K562 (cell line): ENCODE measurements around the gene TRIM32. TPM values are rescaled to one million over a fixed set of nuclear protein-coding genes. Genes with fewer than 3 reads are reported as not detected.

Experiments
- ATAC-seq: fragments of 200-7000 bp; cut with Tn5 transposase; 3 replicates; pipeline ENCODE4 v1.9.1; 2020; ENCODE audit warnings: moderate library complexity
- BruUV-seq: library from RNA; stranded (reverse); fragments of 400-500 nt; replicated peaks from 2 replicates; lab custom pipeline; 2021; lab: Mats Ljungman, UMichigan
- CTCF ChIA-PET: fragments of 300-600 bp; formaldehyde crosslinking; extraction: SDS; loops from one replicate; lab custom pipeline; 2021; ENCODE audit warnings: low intra/inter-chr PET ratio; lab: Yijun Ruan, JAX
- POLR2A ChIA-PET: fragments of 300-600, 350-650 bp; sonication (Branson Sonifier 250); formaldehyde crosslinking; extraction: SDS; loops from one replicate; lab custom pipeline; 2021; ENCODE audit warnings: antibody characterized with exemption, inconsistent platforms; lab: Yijun Ruan, JAX
- DNase-seq, 4 experiments: peaks; one replicate each; pipeline versions ENCODE4 v3.0.0 to v3.0.0-alpha.2; 2011 to 2018; ENCODE audit warnings: low spot score in 3 of 4, mixed read lengths in 3 of 4; ENCODE audit errors: extremely low read depth in 1 of 4
- FAIRE-seq: peaks from 2 replicates; lab custom pipeline; 2011; peaks lifted over from hg19 to GRCh38; lab: Jason Lieb, UNC
- H2AFZ ChIP-seq: 2 replicates; pipeline ENCODE4 v1.6.0; 2011; ENCODE audit warnings: low read depth, low read length, control low read depth, inconsistent platforms
- H3K27ac ChIP-seq: fragments of 200-600 bp; 3 replicates; pipeline ENCODE4 v1.8.0; 2011; ENCODE audit warnings: low read depth, mild to moderate bottlenecking, control low read depth, inconsistent platforms, low read length, moderate library complexity, mixed read lengths; ENCODE audit errors: extremely low read depth
- H3K27me3 ChIP-seq, 2 experiments: fragments of 300-600 bp in 1 of 2; 2 replicates in 1 of 2; 3 replicates in 1 of 2; pipeline versions ENCODE4 v1.6.0 to v1.8.0; 2011; ENCODE audit warnings: inconsistent platforms in 2 of 2, low read length in 2 of 2, mild to moderate bottlenecking in 1 of 2, mixed read lengths in 1 of 2, moderate library complexity in 1 of 2; ENCODE audit not compliant: control insufficient read depth in 2 of 2, insufficient read depth in 2 of 2
- H3K36me3 ChIP-seq: fragments of 300-600 bp; 3 replicates; pipeline ENCODE4 v1.8.0; 2011; ENCODE audit warnings: mild to moderate bottlenecking, low read length, inconsistent platforms; ENCODE audit not compliant: control insufficient read depth, insufficient read depth
- H3K4me1 ChIP-seq, 2 experiments: fragments of 200-600 bp in 1 of 2; replicated peaks in 1 of 2; 2 replicates in 1 of 2; 3 replicates in 1 of 2; pipeline versions ENCODE4 v1.5.1 to v1.8.0; 2011; ENCODE audit warnings: inconsistent platforms in 2 of 2, low read length in 2 of 2, mild to moderate bottlenecking in 1 of 2, mixed read lengths in 1 of 2, moderate library complexity in 1 of 2; ENCODE audit not compliant: control insufficient read depth in 2 of 2, insufficient read depth in 2 of 2
- H3K4me2 ChIP-seq: 2 replicates; pipeline ENCODE4 v1.6.1; 2011; ENCODE audit warnings: low read length, control low read depth, inconsistent platforms, mixed read lengths; ENCODE audit not compliant: insufficient read depth
- H3K4me3 ChIP-seq: fragments of 200-600 bp; sonication (generic), shearing (Covaris generic); 2 replicates; pipeline ENCODE4 v1.5.1; 2016; ENCODE audit warnings: control low read depth, inconsistent platforms
- H3K79me2 ChIP-seq: fragments of 200-600 bp; 3 replicates; pipeline ENCODE4 v1.8.0; 2011; ENCODE audit warnings: low read length, inconsistent platforms; ENCODE audit not compliant: control insufficient read depth, insufficient read depth
- H3K9ac ChIP-seq, 2 experiments: 2 replicates each; pipeline versions ENCODE4 v1.6.0 to v1.6.1; 2011; ENCODE audit warnings: low read depth in 2 of 2, low read length in 2 of 2, control low read depth in 1 of 2, inconsistent platforms in 1 of 2, mild to moderate bottlenecking in 1 of 2, mixed read lengths in 1 of 2; ENCODE audit not compliant: insufficient read depth in 1 of 2
- H3K9me1 ChIP-seq: one replicate; pipeline ENCODE4 v1.6.0; 2011; ENCODE audit warnings: inconsistent platforms, mild to moderate bottlenecking, low read length, moderate library complexity; ENCODE audit not compliant: control insufficient read depth, insufficient read depth
- H3K9me3 ChIP-seq: replicated peaks from 2 replicates; pipeline ENCODE4 v1.5.1; 2011; ENCODE audit warnings: low read depth, low read length, inconsistent platforms; ENCODE audit not compliant: control insufficient read depth, insufficient read depth
- H4K20me1 ChIP-seq: replicated peaks from 2 replicates; pipeline ENCODE4 v1.6.1; 2011; ENCODE audit warnings: low read length, inconsistent platforms, mixed read lengths; ENCODE audit not compliant: control insufficient read depth, insufficient read depth
- HSF4 ChIP-seq: fragments of 250-450 bp; sonication (Bioruptor Pico); IDR thresholded peaks from 2 replicates; pipeline ENCODE4 v2.1.2; 2022; ENCODE audit warnings: mild to moderate bottlenecking, moderate library complexity, borderline replicate concordance
- NCOA6 ChIP-seq: fragments of 450-650 bp; IDR thresholded peaks from 2 replicates; pipeline ENCODE4 v1.6.1; 2017; ENCODE audit warnings: mild to moderate bottlenecking
- NR3C1 ChIP-seq: sonication (generic); formaldehyde crosslinking; IDR thresholded peaks from 2 replicates; pipeline ENCODE4 v1.8.1; 2022; ENCODE audit warnings: missing genetic modification reagents
- PHB ChIP-seq: fragments of 250-450 bp; sonication (Bioruptor Pico); IDR thresholded peaks from 2 replicates; pipeline ENCODE4 v1.5.0; 2021
- POLR2G ChIP-seq: fragments of 200-400 bp; formaldehyde crosslinking; IDR thresholded peaks from 2 replicates; pipeline ENCODE4 v1.6.1; 2017; ENCODE audit warnings: low read depth, mild to moderate bottlenecking, antibody characterized with exemption, low read length, moderate library complexity
- SMC3 ChIP-seq: conservative IDR thresholded peaks from 2 replicates; pipeline ENCODE4 v1.6.1; 2011; ENCODE audit warnings: low read depth, low read length, improper control_type of control experiment; ENCODE audit not compliant: insufficient read depth
- ZNF274 ChIP-seq: IDR thresholded peaks from 2 replicates; pipeline ENCODE4 v1.6.1; 2011; ENCODE audit warnings: low read depth, mild to moderate bottlenecking, low read length, moderate library complexity, borderline replicate concordance
- ZNF311 ChIP-seq: fragments of 250-450 bp; sonication (Bioruptor Pico); IDR thresholded peaks from 2 replicates; pipeline ENCODE4 v1.4.0; 2020; ENCODE audit warnings: mild to moderate bottlenecking, moderate library complexity
- WGBS: fragments of 100-300 bp; shearing (Covaris generic); methylation state at CpG from one replicate; pipeline ENCODE4 v1.1.6; 2016; ENCODE audit warnings: low coverage, mixed read lengths; ENCODE audit not compliant: insufficient coverage; ENCODE audit errors: missing lambda C conversion rate; 5-methylcytosine and 5-hydroxymethylcytosine counted together
- in situ Hi-C: fragments of 300-500 bp; cut with MboI; formaldehyde crosslinking; loops from 4 replicates; pipeline ENCODE4 v1.15.0; 2018; ENCODE audit warnings: inconsistent platforms, mixed read lengths
- intact Hi-C: fragments of 100-400 bp; cut with micrococcal nuclease; formaldehyde crosslinking; loops from 2 replicates; pipeline ENCODE4 v1.14.2; 2022
- polyA plus RNA-seq, 8 experiments: library from polyadenylated mRNA; depleted of rRNA in 4 of 8; stranded (reverse) in 5 of 8; unstranded in 3 of 8; fragments of >200 nt; fragmentation: Nextera tagmentation in 2 of 8; fragmentation: Illumina TruSeq in 1 of 8; extraction: Ambion mirVana in 2 of 8; extraction: Trizol in 1 of 8; gene quantifications; 2 replicates each; pipeline versions ENCODE4 v1.2.1 to v1.2.3, GENCODE V29; 2011 to 2014; ENCODE audit warnings: inconsistent platforms in 1 of 8, missing spikeins in 1 of 8
- total RNA-seq, 7 experiments: library from RNA; depleted of rRNA in 6 of 7; stranded (reverse); fragments of >200 nt in 6 of 7; fragmentation: Illumina TruSeq in 2 of 7; extraction: Trizol in 2 of 7; gene quantifications; 2 replicates each; pipeline versions ENCODE4 v1.2.1 to v1.2.3, GENCODE V29; 2011 to 2021; ENCODE audit warnings: low replicate concordance in 1 of 7
- TF ChIP-seq, protein P1 (sequence below): fragments of 250-450 bp; sonication (Bioruptor Pico); IDR thresholded peaks from 2 replicates; pipeline ENCODE4 v1.5.0; 2021; ENCODE audit warnings: mild to moderate bottlenecking, moderate library complexity

The TRIM32 gene
- total and polyA plus RNA-seq, 9 of the 15 experiments (the other 6 are each of a cell fraction or from before 2014, with no cell fraction given): 3.5 to 9.4 (median 5.9) TPM

DNA sequence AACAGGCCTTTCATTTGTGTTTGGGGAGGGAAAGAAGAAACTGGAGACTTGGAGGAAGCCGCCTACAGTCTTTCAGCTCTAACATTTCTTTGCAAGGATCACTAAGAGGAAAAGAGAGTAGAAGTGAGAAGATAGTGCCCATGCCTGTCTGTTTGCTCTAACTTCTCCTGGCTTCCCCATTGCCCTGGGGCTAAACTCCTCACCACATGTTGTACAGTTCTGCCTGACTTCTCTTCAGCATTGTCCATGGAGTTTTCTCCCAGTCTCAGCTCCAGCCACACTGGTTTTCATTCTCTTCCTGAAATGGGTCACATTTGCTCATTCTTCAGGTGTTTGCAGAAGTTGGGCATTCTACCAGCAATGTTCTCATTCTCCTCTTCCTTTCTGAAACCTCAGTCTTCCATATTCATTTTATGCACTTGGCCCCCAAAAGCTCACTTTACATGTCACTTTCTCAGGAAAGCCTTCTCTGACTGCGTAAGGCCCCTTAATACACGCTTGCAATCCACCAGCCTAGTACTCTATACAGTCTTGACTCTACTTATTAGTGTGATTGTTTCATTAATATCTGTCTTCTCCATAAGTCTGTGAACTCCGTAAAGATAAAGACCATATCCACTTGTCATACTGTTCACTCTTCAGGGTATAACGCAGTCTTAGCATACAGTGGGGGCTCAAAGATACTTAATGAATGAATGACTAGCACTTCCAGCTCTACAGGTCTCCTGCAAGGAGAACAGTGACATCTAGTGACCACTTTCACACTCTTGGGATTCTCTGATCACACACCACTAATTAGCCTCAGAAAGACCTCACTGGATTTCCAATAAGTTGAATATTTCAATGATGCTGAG lies 40.2 kb upstream of the TRIM32 start (continued):
- 0 out of 2 replicates have a peak, but pooled peaks have one; percentile 19 for TF ChIP-seq SMC3

DNA sequence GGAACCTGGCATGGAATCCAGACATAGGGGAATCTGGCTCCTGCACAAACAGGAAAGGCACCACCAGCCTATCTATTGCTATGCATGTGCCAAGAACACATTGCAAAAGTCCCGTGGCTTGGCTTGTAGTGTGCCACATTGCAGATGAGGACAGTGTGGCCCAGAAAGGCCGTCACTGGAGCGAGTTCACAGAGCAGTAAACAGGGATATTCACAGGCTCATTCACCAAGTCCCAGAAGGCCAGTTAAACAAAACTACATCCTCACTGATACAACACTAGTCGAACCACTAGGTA lies 39.6 kb upstream of the TRIM32 start:
- TF ChIP-seq PHB (CRISPR knock-in tag) (no peak), NCOA6 (no peak), NR3C1 (CRISPR knock-in tag) (no peak), ZNF274 (no peak), HSF4 (CRISPR knock-in tag) (no peak), ZNF311 (CRISPR knock-in tag) (no peak), POLR2G (no peak)
- TF ChIP-seq, protein P1, sequence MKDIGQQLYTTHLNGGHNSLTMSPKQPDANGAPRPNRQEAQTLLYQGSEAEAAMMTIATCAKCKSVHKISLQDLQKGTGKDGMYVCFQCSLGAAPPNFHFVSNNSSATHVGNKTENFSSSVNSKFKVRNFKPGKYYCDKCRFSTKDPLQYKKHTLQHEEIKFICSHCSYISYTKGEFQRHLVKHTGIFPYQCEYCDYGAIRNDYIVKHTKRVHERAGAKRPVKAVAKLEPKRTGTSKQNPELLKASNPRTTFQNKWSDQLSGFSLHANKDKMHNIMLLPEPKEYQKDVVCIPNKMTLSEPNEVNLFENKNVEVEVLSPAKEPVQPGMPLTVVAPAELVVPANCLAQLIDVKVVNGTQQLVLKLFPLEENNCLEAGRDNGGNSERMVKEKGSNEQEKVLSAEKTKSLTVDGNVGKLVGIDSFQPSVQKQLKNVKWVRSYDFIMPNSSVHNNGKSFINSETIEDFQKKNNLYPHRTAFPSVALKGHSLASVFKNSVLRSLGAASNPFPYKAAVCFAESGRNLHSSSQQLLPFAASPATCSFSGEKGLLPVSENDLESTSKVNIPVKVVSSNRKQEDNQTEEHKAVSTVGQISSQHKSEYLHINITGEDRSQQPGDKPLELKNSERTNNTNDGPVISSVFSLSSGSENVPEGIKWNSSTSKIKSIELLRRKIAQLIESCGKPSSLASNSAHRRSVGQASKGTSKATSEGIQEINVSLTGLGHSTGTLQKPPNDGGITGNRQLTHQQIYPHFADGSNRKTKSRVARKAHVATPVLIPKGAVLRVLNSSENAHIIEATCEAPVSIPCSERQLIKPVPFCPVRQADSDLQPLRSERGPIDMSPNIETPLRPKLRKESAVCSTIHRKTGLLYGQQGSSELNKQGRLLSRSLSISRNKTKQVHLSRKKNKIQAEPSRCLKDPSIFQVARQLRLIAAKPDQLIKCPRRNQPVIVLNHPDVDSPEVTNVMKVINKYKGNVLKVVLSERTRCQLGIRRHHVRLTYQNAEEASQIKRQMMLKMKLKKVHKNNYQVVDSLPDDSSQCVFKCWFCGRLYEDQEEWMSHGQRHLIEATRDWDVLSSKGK (CRISPR knock-in tag): no peak
- Histone ChIP-seq H3K27me3 (no peaks in the 10 kb centered on the region), H3K4me1 (no peaks in the 10 kb centered on the region), H3K36me3 (no peaks in the 10 kb centered on the region), H3K9me3 (no peaks in the 10 kb centered on the region), H3K9ac (no peak overlapping the region), H3K9me1 (no peaks in the 10 kb centered on the region), H3K27ac (no peak overlapping the region), H4K20me1 (no peaks in the 10 kb centered on the region), H3K4me2 (no peak overlapping the region), H3K4me3 (no peak overlapping the region), H2AFZ (no peak overlapping the region), H3K79me2 (no peaks in the 10 kb centered on the region)
- in situ Hi-C loops (no loop called here), intact Hi-C loops (loop anchor here (1.0 to 5.0 kb wide), 4 partner anchors 58 to 1055 kb away; partner anchors contain the start of gene PAPPA)
- no peak; the same call in 2 of the 3 replicates for ATAC-seq
- no TSS peak for BruUV-seq
- ChIA-PET POLR2A (interaction anchor here (0.7 kb wide), 1 partner anchor 12 kb away, joined by 4 read pairs; no protein-coding TSS in a partner anchor), CTCF (interaction anchor here (1.1 kb wide), 1 partner anchor 498 kb away, joined by 3 read pairs; no protein-coding TSS in a partner anchor)
- WGBS: 5% methylated on average over 4 of the region's 4 CpGs
- FAIRE-seq: no peak
- DNase-seq: no peak
